ENCODE measurements around the gene WDFY2. TPM values are rescaled to one million over a fixed set of nuclear protein-coding genes. Genes with fewer than 3 reads are reported as not detected.

The WDFY2 gene
- total RNA-seq, 1 experiment from 2014 or later: 26.4 TPM

GRCh38 chr13:51773515-51773914, 189.3 kb downstream of the WDFY2 start:
- Histone ChIP-seq H3K27me3 (ENCODE audit: insufficient read depth, low read length) (no peaks in the 10 kb centered on the region), H2AFZ (ENCODE audit: low read length) (no peak overlapping the region), H3K4me1 (ENCODE audit: insufficient read depth, low read length) (no peaks in the 10 kb centered on the region), H2BK12ac (ENCODE audit: insufficient read length, low read depth, low read length) (no peak overlapping the region), H3K4ac (ENCODE audit: low read depth, low read length) (no peak overlapping the region), H2BK15ac (ENCODE audit: low read depth, low read length) (no peak overlapping the region), H2BK120ac (ENCODE audit: low read depth, low read length, poor library complexity, severe bottlenecking) (no peak overlapping the region), H4K5ac (ENCODE audit: insufficient read length, low read depth, low read length) (no peak overlapping the region), H3K9ac (ENCODE audit: extremely low read depth, insufficient read length, low read length) (no peak overlapping the region), H4K91ac (ENCODE audit: insufficient read length, low read depth, low read length) (no peak overlapping the region), H2BK5ac (ENCODE audit: insufficient read length, low read length) (no peak overlapping the region), H3K56ac (ENCODE audit: insufficient read length, low read depth, low read length) (no peak overlapping the region), H4K8ac (replicated peaks; ENCODE audit: insufficient read length, low read depth, low read length) (no peak overlapping the region), H2AK5ac (ENCODE audit: insufficient read length, low read length) (no peak overlapping the region), H3K14ac (ENCODE audit: insufficient read depth, low read length) (no peak overlapping the region), H3K79me2 (ENCODE audit: insufficient read depth, low read length) (no peaks in the 10 kb centered on the region), H3K18ac (ENCODE audit: insufficient read length, low read depth, low read length) (no peak overlapping the region), H3K4me2 (ENCODE audit: insufficient read depth, insufficient read length, low read length) (no peak overlapping the region), H3K23ac (ENCODE audit: insufficient read length, low read depth, low read length) (no peak overlapping the region), H3K79me1 (ENCODE audit: insufficient read depth, low read depth, low read length, poor library complexity, severe bottlenecking) (no peaks in the 10 kb centered on the region), H4K20me1 (ENCODE audit: control insufficient read depth, insufficient read depth, insufficient read length) (no peaks in the 10 kb centered on the region), H3T11ph (ENCODE audit: low read length) (no peak overlapping the region), H3K9me3 (ENCODE audit: control insufficient read depth, low read depth, low read length) (no peaks in the 10 kb centered on the region), H3K23me2 (ENCODE audit: insufficient read length, low read depth, low read length, poor library complexity, severe bottlenecking) (no peaks in the 10 kb centered on the region), H2BK20ac (ENCODE audit: low read depth, low read length, poor library complexity, severe bottlenecking) (no peak overlapping the region), H3K27ac (ENCODE audit: insufficient read length, low read depth, low read length) (no peak overlapping the region)
- Mint-ChIP-seq H3K27ac (no peak overlapping the region), H3K27me3 (ENCODE audit: low read depth) (no peaks in the 10 kb centered on the region; the same call in 1 of the 2 replicates), H3K9me3 (no peaks in the 10 kb centered on the region), H3K4me1 (peaks cover 13% of the 10 kb centered on the region in 2 experiments), H3K4me3 (no peak overlapping the region; a peak in 1 of 5 replicates), H3K36me3 (ENCODE audit: insufficient read depth in 1 of 3, low read depth in 3 of 3) (no peaks in the 10 kb centered on the region; a peak in 2 of 7 replicates)
- no peak for TF ChIP-seq CTCF (conservative IDR thresholded peaks at IDR 0.05)
- DNase-seq: peak; percentile 19
- no CpG with 5 or more reads among the region's 11 CpGs for WGBS (ENCODE audit: extremely low coverage, insufficient read length, low lambda C conversion rate)
